ENCODE measurements around the gene CACNA1A.

DNA sequence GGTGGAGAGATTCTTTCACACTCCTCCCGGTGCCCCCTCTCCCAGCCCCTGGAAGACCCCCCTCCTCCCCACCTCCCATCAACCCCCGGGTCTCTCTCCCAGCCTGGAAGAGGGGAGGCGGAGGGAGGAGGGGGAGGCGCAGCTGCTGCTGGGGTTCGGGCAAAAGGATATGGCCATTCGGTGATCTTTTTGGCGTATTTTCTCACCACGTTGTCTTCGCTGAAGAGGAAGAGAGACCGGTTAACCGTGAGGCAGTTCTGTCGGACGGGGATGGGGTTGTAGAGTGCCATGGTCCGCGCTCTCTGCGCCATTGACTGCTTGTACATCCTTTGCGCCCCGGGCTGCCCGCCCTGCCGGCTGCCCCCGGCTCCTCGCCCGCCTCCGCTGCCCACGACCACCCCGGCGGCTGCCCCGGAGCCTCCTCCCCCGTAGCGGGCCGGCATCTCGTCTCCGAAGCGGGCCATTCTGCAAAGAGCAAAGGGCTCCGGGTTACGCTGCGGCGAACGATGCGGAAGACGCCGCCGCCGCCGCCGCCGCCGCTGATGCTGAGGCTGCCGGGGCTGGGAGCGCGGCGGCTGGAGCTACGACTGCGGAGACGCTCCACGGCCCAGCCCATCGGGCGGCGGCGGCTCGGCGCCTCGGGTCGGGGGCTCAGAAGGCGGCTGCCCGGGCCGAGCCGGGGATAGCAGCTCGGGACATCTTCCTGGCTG lies 363 bp downstream of the CACNA1A start:
- TF ChIP-seq, protein P1, sequence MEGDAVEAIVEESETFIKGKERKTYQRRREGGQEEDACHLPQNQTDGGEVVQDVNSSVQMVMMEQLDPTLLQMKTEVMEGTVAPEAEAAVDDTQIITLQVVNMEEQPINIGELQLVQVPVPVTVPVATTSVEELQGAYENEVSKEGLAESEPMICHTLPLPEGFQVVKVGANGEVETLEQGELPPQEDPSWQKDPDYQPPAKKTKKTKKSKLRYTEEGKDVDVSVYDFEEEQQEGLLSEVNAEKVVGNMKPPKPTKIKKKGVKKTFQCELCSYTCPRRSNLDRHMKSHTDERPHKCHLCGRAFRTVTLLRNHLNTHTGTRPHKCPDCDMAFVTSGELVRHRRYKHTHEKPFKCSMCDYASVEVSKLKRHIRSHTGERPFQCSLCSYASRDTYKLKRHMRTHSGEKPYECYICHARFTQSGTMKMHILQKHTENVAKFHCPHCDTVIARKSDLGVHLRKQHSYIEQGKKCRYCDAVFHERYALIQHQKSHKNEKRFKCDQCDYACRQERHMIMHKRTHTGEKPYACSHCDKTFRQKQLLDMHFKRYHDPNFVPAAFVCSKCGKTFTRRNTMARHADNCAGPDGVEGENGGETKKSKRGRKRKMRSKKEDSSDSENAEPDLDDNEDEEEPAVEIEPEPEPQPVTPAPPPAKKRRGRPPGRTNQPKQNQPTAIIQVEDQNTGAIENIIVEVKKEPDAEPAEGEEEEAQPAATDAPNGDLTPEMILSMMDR (IDR thresholded peaks at IDR 0.05) = no peak
- no peak for TF ChIP-seq POLR2A (IDR thresholded peaks at IDR 0.05)

Measured in body of pancreas (tissue), 4 donors.